Fibroblast of lung (primary cell): ENCODE measurements around the gene FSTL4.

ENCODE experiments used
- EZH2 ChIP-seq: IDR thresholded peaks from 2 replicates; pipeline ENCODE4 v1.5.1; 2012; ENCODE audit warnings: low read length, control low read depth, mild to moderate bottlenecking; ENCODE audit errors: missing control alignments
- TF ChIP-seq, protein P1 (sequence below), 2 donors: IDR thresholded peaks in 1 of 2; conservative IDR thresholded peaks in 1 of 2; 1 replicate in 1 of 2; 2 replicates in 1 of 2; pipeline ENCODE4 v1.5.1; 2011 to 2012; ENCODE audit warnings: low read length in 2 of 2, control low read depth in 1 of 2, inconsistent platforms in 1 of 2, low read depth in 1 of 2, mild to moderate bottlenecking in 1 of 2

DNA sequence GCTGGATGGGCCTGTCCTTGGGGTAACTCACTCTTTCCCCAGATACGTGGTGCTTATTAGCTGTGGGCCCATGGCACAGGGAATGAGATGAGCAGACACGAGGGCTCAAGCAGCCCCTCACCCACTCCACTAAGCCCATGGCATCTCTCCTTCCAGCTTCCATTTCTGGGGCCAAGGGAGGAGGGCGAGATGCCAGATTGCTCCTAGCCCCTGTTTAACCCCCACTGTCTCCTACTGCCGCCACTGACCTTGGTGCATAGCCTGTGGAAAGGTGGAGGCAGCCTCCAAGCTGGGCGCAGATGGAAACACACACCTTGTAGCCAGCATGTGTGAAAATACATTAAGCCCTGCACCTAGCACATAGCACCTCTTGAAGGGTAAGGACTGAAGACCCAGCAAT lies 167.6 kb downstream of the FSTL4 start:
- no peak for TF ChIP-seq EZH2
- TF ChIP-seq, protein P1, sequence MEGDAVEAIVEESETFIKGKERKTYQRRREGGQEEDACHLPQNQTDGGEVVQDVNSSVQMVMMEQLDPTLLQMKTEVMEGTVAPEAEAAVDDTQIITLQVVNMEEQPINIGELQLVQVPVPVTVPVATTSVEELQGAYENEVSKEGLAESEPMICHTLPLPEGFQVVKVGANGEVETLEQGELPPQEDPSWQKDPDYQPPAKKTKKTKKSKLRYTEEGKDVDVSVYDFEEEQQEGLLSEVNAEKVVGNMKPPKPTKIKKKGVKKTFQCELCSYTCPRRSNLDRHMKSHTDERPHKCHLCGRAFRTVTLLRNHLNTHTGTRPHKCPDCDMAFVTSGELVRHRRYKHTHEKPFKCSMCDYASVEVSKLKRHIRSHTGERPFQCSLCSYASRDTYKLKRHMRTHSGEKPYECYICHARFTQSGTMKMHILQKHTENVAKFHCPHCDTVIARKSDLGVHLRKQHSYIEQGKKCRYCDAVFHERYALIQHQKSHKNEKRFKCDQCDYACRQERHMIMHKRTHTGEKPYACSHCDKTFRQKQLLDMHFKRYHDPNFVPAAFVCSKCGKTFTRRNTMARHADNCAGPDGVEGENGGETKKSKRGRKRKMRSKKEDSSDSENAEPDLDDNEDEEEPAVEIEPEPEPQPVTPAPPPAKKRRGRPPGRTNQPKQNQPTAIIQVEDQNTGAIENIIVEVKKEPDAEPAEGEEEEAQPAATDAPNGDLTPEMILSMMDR (conservative IDR thresholded peaks at IDR 0.05 in 1 of 2, IDR thresholded peaks at IDR 0.05 in 1 of 2; ENCODE audit: low read depth in 1 of 2, low read length in 2 of 2), result no peak
